ENCODE data around the gene PRKCSH. TPM values are rescaled to one million over a fixed set of nuclear protein-coding genes. Genes with fewer than 3 reads are reported as not detected.
"Not testable (repeated sequence)": the region's sequence is repeated elsewhere in the genome, so short reads cannot be mapped to it uniquely, and the experiment has no call there.

PRKCSH gene
- total RNA-seq, 1 donor from 2014 or later: 391 TPM

- peaks cover 3% of the 10 kb centered on the region for H3K4me1 Mint-ChIP-seq
- H3K36me3 Mint-ChIP-seq (ENCODE audit: low read depth): peaks cover 5% of the 10 kb centered on the region
- H3K27ac Mint-ChIP-seq (ENCODE audit: unreplicated experiment): no peak overlapping the region
- H3K9me3 Mint-ChIP-seq: no peaks in the 10 kb centered on the region
- no peak for DNase-seq (ENCODE audit: low read depth, low spot score)
- TF ChIP-seq CTCF (conservative IDR thresholded peaks at IDR 0.05): no peak
- no peak overlapping the region for H3K4me3 Mint-ChIP-seq
- H3K27me3 Mint-ChIP-seq (ENCODE audit: low read depth): no peaks in the 10 kb centered on the region
These were observed 26.0 kb downstream of the PRKCSH start for GRCh38 chr19:11461453-11461852.

- Mint-ChIP-seq H3K36me3 (ENCODE audit: low read depth) (peaks cover 5% of the 10 kb centered on the region), H3K27me3 (ENCODE audit: low read depth) (no peaks in the 10 kb centered on the region), H3K9me3 (no peaks in the 10 kb centered on the region), H3K4me1 (peaks cover 4% of the 10 kb centered on the region), H3K4me3 (no peak overlapping the region), H3K27ac (ENCODE audit: unreplicated experiment) (no peak overlapping the region)
- no peak for DNase-seq (ENCODE audit: low read depth, low spot score)
- TF ChIP-seq CTCF (conservative IDR thresholded peaks at IDR 0.05): no peak
These were observed 28.0 kb downstream of the PRKCSH start for GRCh38 chr19:11463391-11463790.

- peaks cover 4% of the 10 kb centered on the region for H3K4me1 Mint-ChIP-seq
- TF ChIP-seq CTCF (conservative IDR thresholded peaks at IDR 0.05): no peak
- no peaks in the 10 kb centered on the region for H3K9me3 Mint-ChIP-seq
- H3K36me3 Mint-ChIP-seq (ENCODE audit: low read depth): peaks cover 5% of the 10 kb centered on the region
- no peak overlapping the region for H3K4me3 Mint-ChIP-seq
- H3K27me3 Mint-ChIP-seq (ENCODE audit: low read depth): no peaks in the 10 kb centered on the region
- no peak for DNase-seq (ENCODE audit: low read depth, low spot score)
- no peak overlapping the region for H3K27ac Mint-ChIP-seq (ENCODE audit: unreplicated experiment)
These were observed 29.2 kb downstream of the PRKCSH start for GRCh38 chr19:11464333-11465265.

- Mint-ChIP-seq H3K4me1 (peaks cover 4% of the 10 kb centered on the region), H3K4me3 (no peak overlapping the region), H3K9me3 (no peaks in the 10 kb centered on the region), H3K36me3 (ENCODE audit: low read depth) (peaks cover 5% of the 10 kb centered on the region), H3K27ac (ENCODE audit: unreplicated experiment) (no peak overlapping the region), H3K27me3 (ENCODE audit: low read depth) (no peaks in the 10 kb centered on the region)
- no peak for DNase-seq (ENCODE audit: low read depth, low spot score)
- no peak for TF ChIP-seq CTCF (conservative IDR thresholded peaks at IDR 0.05)
These were observed 30.2 kb downstream of the PRKCSH start for GRCh38 chr19:11465600-11465999.

- DNase-seq (ENCODE audit: low read depth, low spot score); H3K27me3 Mint-ChIP-seq (ENCODE audit: low read depth); H3K27ac Mint-ChIP-seq (ENCODE audit: unreplicated experiment); H3K4me1 Mint-ChIP-seq; H3K9me3 Mint-ChIP-seq; H3K36me3 Mint-ChIP-seq (ENCODE audit: low read depth); H3K4me3 Mint-ChIP-seq: not testable (repeated sequence)
These were observed 32.9 kb downstream of the PRKCSH start for GRCh38 chr19:11468266-11468845.

- Mint-ChIP-seq H3K27me3 (ENCODE audit: low read depth) (peaks cover 19% of the 10 kb centered on the region), H3K9me3 (no peaks in the 10 kb centered on the region), H3K36me3 (ENCODE audit: low read depth) (no peaks in the 10 kb centered on the region), H3K4me3 (no peak overlapping the region), H3K27ac (ENCODE audit: unreplicated experiment) (no peak overlapping the region), H3K4me1 (peaks cover 2% of the 10 kb centered on the region)
- no peak for TF ChIP-seq CTCF (conservative IDR thresholded peaks at IDR 0.05)
- DNase-seq (ENCODE audit: low read depth, low spot score): no peak
These were observed 38.3 kb downstream of the PRKCSH start for GRCh38 chr19:11473725-11474124.

- not testable (repeated sequence) for H3K4me3 Mint-ChIP-seq; H3K4me1 Mint-ChIP-seq; DNase-seq (ENCODE audit: low read depth, low spot score); H3K36me3 Mint-ChIP-seq (ENCODE audit: low read depth); H3K27ac Mint-ChIP-seq (ENCODE audit: unreplicated experiment); H3K9me3 Mint-ChIP-seq
- H3K27me3 Mint-ChIP-seq (ENCODE audit: low read depth): peaks cover 25% of the 10 kb centered on the region
These were observed 39.9 kb downstream of the PRKCSH start for GRCh38 chr19:11475343-11475742.

Data from neural crest cell (in vitro differentiated cells).